ENCODE data around the gene UBALD1.
A peak's percentile ranks its signal among the peaks of the same experiment; 100 is the strongest.

UBALD1 gene

DNA sequence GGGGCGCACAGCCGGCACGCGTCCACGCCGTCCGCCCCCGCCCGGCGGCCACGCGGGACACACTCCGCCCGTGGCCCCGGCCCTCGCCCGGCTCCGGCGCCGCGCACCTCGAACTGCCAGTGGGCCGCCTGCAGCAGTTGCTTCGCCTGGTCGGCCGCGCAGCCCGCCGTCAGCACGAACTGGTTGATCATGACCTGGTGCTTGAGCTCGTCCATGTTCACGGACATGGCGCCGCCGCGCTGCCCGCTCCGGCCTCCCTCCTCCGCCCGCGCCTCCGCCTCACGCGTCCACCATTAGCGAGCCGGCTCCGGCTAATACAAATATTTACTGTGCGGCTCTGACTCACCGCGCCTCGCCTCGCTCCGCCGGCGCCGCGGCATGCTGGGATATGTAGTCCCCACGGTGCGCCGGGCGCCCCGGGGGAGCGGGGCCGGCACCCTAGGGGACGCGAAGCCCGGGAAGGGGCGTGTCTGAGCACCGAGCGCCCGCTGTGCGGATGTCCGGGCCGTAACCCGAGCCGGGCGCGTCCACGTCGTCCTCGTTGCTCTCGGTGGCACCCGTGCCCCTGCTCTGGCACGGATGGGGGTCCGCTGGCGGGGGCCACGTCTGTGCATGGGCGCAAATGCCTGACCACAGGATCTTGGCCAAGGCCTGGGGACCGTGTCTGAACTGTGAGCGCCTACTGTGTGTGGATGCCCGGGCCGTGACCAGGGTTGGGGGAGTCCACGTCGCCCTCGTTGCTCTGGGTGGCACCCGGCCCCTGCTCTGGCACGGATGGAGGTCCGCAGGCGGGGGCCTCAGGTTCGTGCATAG lies at the start of gene UBALD1:
Gene UBALD1, minus strand, starts transcription at position 318 of the 813 bp plus-strand sequence. Its CDS starts 91 bp downstream, at position 227.
- peak within 1 kb of the TSS; percentile 66 for H3K4me3 ChIP-seq (ENCODE audit: control insufficient read depth, low read depth, low read length)
- DNase-seq (ENCODE audit: low read depth): peak; percentile 83
- TF ChIP-seq, protein P1, sequence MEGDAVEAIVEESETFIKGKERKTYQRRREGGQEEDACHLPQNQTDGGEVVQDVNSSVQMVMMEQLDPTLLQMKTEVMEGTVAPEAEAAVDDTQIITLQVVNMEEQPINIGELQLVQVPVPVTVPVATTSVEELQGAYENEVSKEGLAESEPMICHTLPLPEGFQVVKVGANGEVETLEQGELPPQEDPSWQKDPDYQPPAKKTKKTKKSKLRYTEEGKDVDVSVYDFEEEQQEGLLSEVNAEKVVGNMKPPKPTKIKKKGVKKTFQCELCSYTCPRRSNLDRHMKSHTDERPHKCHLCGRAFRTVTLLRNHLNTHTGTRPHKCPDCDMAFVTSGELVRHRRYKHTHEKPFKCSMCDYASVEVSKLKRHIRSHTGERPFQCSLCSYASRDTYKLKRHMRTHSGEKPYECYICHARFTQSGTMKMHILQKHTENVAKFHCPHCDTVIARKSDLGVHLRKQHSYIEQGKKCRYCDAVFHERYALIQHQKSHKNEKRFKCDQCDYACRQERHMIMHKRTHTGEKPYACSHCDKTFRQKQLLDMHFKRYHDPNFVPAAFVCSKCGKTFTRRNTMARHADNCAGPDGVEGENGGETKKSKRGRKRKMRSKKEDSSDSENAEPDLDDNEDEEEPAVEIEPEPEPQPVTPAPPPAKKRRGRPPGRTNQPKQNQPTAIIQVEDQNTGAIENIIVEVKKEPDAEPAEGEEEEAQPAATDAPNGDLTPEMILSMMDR (conservative IDR thresholded peaks at IDR 0.05; ENCODE audit: control insufficient read depth, insufficient read depth, low read depth, low read length): no peak

DNA sequence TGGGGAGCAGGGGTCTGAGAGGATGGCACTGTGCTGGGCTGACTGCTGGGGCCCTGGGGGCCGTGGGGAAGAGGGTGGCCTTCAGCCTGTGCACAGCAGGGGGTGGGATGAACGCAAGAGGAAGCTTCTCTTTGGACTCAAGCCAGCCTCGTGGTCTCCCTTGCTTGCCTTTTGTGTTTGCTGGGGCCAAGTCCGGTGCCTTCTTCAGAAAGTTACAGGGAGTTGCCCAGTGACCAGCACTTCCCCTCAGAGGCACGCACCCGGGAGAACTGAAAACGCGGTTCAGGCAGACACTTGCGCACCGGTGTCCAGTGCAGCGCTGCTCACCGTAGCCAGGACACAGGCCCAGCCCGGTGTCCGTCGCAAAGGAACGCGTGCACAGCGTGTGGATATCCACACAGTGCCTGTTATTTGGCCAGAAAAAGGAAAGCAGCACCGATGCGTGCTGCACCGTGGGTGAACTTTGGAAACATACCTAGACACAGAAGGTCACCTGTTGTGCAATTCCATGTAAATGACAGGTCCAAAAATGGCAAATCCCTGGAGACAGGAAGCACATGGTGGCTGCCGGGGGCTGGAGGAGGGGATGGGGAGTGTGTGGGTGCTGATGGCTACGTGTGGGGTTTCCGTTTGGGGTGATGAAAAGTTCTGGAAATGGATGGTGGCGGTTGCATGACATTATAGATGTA lies 49.2 kb upstream of the UBALD1 start:
- no peak overlapping the region for H3K4me3 ChIP-seq (ENCODE audit: control insufficient read depth, low read depth, low read length)
- TF ChIP-seq, protein P1 (conservative IDR thresholded peaks at IDR 0.05; ENCODE audit: control insufficient read depth, insufficient read depth, low read depth, low read length): no peak
- DNase-seq (ENCODE audit: low read depth): peak; percentile 25

DNA sequence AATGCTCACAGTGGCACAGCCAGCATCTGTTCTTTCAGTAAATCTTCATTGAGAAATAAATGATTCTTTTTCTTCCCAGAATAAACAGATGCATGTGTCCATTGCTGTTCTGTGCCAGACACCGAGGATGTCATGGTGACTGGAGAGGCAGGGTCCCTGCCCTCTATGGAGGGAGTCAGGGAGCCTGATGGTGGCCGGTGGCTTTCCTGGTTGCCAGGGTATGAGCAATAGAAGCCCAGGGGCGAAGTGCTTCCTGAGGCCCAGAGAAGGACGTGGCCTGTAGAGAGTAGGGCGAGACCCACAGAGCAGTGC lies 48.7 kb upstream of the UBALD1 start:
- no peak overlapping the region for H3K4me3 ChIP-seq (ENCODE audit: control insufficient read depth, low read depth, low read length)
- DNase-seq (ENCODE audit: low read depth): no peak
- TF ChIP-seq, protein P1 (conservative IDR thresholded peaks at IDR 0.05; ENCODE audit: control insufficient read depth, insufficient read depth, low read depth, low read length): no peak

DNA sequence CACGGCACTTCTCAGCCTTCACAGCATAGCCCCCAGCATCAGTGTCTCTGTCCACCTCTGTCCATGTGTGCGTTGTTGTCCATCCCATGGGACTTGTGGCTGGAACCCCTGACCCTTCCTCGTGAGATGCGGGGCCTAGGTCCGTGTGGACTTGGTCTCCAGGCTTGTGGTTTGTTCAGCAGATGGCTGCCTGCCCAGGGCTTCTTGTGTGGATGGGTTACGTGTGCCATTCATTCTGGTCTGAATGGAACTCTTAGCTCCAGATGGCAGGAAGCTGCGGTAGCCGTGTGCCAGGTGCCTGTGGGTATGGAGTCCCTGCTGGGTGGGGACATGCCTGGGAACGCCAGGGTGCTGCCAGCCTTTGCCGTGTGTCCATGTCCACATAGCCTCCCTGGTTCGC lies 47.0 kb upstream of the UBALD1 start:
- TF ChIP-seq, protein P1 (conservative IDR thresholded peaks at IDR 0.05; ENCODE audit: control insufficient read depth, insufficient read depth, low read depth, low read length): no peak
- DNase-seq (ENCODE audit: low read depth): peak; percentile 5
- no peak overlapping the region for H3K4me3 ChIP-seq (ENCODE audit: control insufficient read depth, low read depth, low read length)

DNA sequence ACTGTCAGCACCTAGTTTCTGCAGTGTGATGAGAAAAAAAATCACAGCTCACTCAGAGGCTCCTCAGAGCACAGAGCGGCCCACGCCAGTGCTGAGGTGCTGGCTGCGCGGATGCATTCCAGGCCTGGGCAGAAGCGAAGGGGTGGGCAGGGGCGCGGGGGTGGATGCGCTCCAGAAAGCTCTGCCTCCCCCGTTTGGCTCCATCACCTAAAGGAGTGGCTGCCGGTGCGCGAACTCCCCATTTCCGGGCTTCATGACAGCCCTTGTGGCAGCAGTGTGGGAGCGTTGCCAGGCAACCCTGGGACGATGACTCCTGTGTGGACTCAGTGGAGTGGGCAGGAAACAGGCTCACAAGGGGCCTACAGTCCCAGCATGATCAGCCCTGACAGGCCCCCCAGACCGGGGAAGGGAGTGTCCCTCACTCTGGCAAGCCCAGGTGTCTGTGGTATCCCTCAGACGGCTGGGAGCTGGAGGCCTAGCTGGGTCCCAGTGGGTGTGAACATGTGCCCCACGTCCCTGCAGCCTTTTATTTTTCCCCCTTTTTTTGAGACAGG lies 45.8 kb upstream of the UBALD1 start:
- no peak overlapping the region for H3K4me3 ChIP-seq (ENCODE audit: control insufficient read depth, low read depth, low read length)

More for the DNA sequence above, 45.8 kb upstream of the UBALD1 start:
- DNase-seq (ENCODE audit: low read depth): peak; percentile 64
- TF ChIP-seq, protein P1 (conservative IDR thresholded peaks at IDR 0.05; ENCODE audit: control insufficient read depth, insufficient read depth, low read depth, low read length): no peak
